ENCODE measurements around the gene SLC22A23.
"Not testable (repeated sequence)": the region's sequence is repeated elsewhere in the genome, so short reads cannot be mapped to it uniquely, and the experiment has no call there.

The SLC22A23 gene

GRCh38 chr6:3384241-3385143 is 72.4 kb downstream of the SLC22A23 start:
- DNase-seq (ENCODE audit: low read depth) = no peak

- DNase-seq (ENCODE audit: low read depth) = no peak
These were observed 73.3 kb downstream of the SLC22A23 start for GRCh38 chr6:3383525-3383924.

- DNase-seq (ENCODE audit: low read depth) = no peak
These were observed 74.2 kb downstream of the SLC22A23 start for GRCh38 chr6:3382326-3383279.

GRCh38 chr6:3381233-3381921 is 75.5 kb downstream of the SLC22A23 start:
- DNase-seq (ENCODE audit: low read depth) = no peak

GRCh38 chr6:3380344-3381232 is 76.3 kb downstream of the SLC22A23 start:
- no peak for DNase-seq (ENCODE audit: low read depth)

- peak; percentile 36 for DNase-seq (ENCODE audit: low read depth)
These were observed 77.3 kb downstream of the SLC22A23 start for GRCh38 chr6:3379482-3380060.

- DNase-seq (ENCODE audit: low read depth) = not testable (repeated sequence)
These were observed 78.0 kb downstream of the SLC22A23 start for GRCh38 chr6:3378808-3379207.

GRCh38 chr6:3378398-3378782 is 78.5 kb downstream of the SLC22A23 start:
- not testable (repeated sequence) for DNase-seq (ENCODE audit: low read depth)

- no peak for DNase-seq (ENCODE audit: low read depth)
These were observed 79.1 kb downstream of the SLC22A23 start for GRCh38 chr6:3377536-3378397.

GRCh38 chr6:3376893-3377535 is 79.8 kb downstream of the SLC22A23 start:
- no peak for DNase-seq (ENCODE audit: low read depth)

- DNase-seq (ENCODE audit: low read depth) = no peak
These were observed 80.8 kb downstream of the SLC22A23 start for GRCh38 chr6:3376064-3376463.

- no peak for DNase-seq (ENCODE audit: low read depth)
These were observed 83.2 kb downstream of the SLC22A23 start for GRCh38 chr6:3373597-3374203.

- no peak for DNase-seq (ENCODE audit: low read depth)
These were observed 83.8 kb downstream of the SLC22A23 start for GRCh38 chr6:3372912-3373554.

- no peak for DNase-seq (ENCODE audit: low read depth)
These were observed 84.5 kb downstream of the SLC22A23 start for GRCh38 chr6:3372184-3372846.

GRCh38 chr6:3371222-3371949 is 85.5 kb downstream of the SLC22A23 start:
- no peak for DNase-seq (ENCODE audit: low read depth)

GRCh38 chr6:3370361-3371221 is 86.3 kb downstream of the SLC22A23 start:
- no peak for DNase-seq (ENCODE audit: low read depth)

Measured in non-pigmented ciliary epithelial cell (primary cell).